MM.1S (cell line): ENCODE data around the gene CCDC188.

Experiments
- DNase-seq: peaks from one replicate; pipeline ENCODE4 v3.0.0-alpha.2; 2015
- H2AFZ ChIP-seq: fragments of 300-600 bp; sonication (generic); 2 replicates; pipeline ENCODE4 v1.6.0; 2016; ENCODE audit warnings: antibody characterized with exemption, low read length
- H3F3A ChIP-seq: fragments of 300-600 bp; sonication (generic); 2 replicates; pipeline ENCODE4 v1.6.1; 2016; ENCODE audit warnings: mild to moderate bottlenecking, antibody characterized with exemption, low read length, moderate library complexity, mixed read lengths; ENCODE audit not compliant: insufficient read depth
- H3K27ac ChIP-seq: fragments of 300-600 bp; sonication (generic); 2 replicates; pipeline ENCODE4 v1.5.1; 2016; ENCODE audit warnings: mild to moderate bottlenecking, low read length
- H3K27me3 ChIP-seq: fragments of 300-600 bp; sonication (generic); replicated peaks from 2 replicates; pipeline ENCODE4 v1.6.0; 2016; ENCODE audit warnings: low read length; ENCODE audit not compliant: insufficient read depth
- H3K36me3 ChIP-seq: fragments of 300-600 bp; sonication (generic); replicated peaks from 2 replicates; pipeline ENCODE4 v1.6.1; 2016; ENCODE audit warnings: mild to moderate bottlenecking, low read length, mixed read lengths; ENCODE audit not compliant: insufficient read depth
- H3K4me1 ChIP-seq: fragments of 300-600 bp; sonication (generic); 2 replicates; pipeline ENCODE4 v1.6.1; 2016; ENCODE audit warnings: low read length, mixed read lengths
- H3K4me2 ChIP-seq: fragments of 300-600 bp; sonication (generic); 2 replicates; pipeline ENCODE4 v1.6.0; 2016; ENCODE audit warnings: low read depth, low read length
- H3K4me3 ChIP-seq: fragments of 300-600 bp; sonication (generic); 2 replicates; pipeline ENCODE4 v1.5.1; 2016; ENCODE audit warnings: low read length, mixed read lengths
- H3K79me2 ChIP-seq: fragments of 300-600 bp; sonication (generic); 2 replicates; pipeline ENCODE4 v1.6.1; 2016; ENCODE audit warnings: mixed run types, low read length, mixed read lengths
- H3K9ac ChIP-seq: fragments of 300-600 bp; sonication (generic); 2 replicates; pipeline ENCODE4 v1.6.1; 2016; ENCODE audit warnings: low read length, mixed read lengths
- H3K9me2 ChIP-seq: fragments of 300-600 bp; sonication (generic); replicated peaks from 2 replicates; pipeline ENCODE4 v1.6.1; 2016; ENCODE audit warnings: mild to moderate bottlenecking, low read length, mixed read lengths; ENCODE audit not compliant: insufficient read depth
- H3K9me3 ChIP-seq: fragments of 300-600 bp; sonication (generic); replicated peaks from 2 replicates; pipeline ENCODE4 v1.6.1; 2016; ENCODE audit warnings: mild to moderate bottlenecking, low read length, mixed read lengths; ENCODE audit not compliant: insufficient read depth
- H4K20me1 ChIP-seq: fragments of 300-600 bp; sonication (generic); 2 replicates; pipeline ENCODE4 v1.6.1; 2016; ENCODE audit warnings: mild to moderate bottlenecking, low read length, moderate library complexity, mixed read lengths; ENCODE audit not compliant: insufficient read depth
- CTCF ChIP-seq: fragments of 300-600 bp; sonication (generic); IDR thresholded peaks from 2 replicates; pipeline ENCODE4 v1.5.1; 2016; ENCODE audit warnings: antibody characterized with exemption, low read length, mixed read lengths
- EZH2 ChIP-seq: fragments of 300-600 bp; sonication (generic); optimal IDR thresholded peaks from 2 replicates; pipeline ENCODE3; 2017; ENCODE audit warnings: low read depth, mild to moderate bottlenecking, antibody characterized with exemption, low read length, mixed read lengths
- EZH2phosphoT487 ChIP-seq: fragments of 300-600 bp; sonication (generic); IDR thresholded peaks from 2 replicates; pipeline ENCODE4 v1.6.1; 2018; ENCODE audit warnings: antibody characterized with exemption, low read length

CCDC188 gene

GRCh38 chr22:20099099-20099711 is 51.6 kb downstream of the CCDC188 start:
- TF ChIP-seq CTCF, result no peak
- no peak for TF ChIP-seq EZH2
- no peak for TF ChIP-seq EZH2phosphoT487
- Histone ChIP-seq H3K4me2 (no peak overlapping the region), H4K20me1 (no peaks in the 10 kb centered on the region), H3F3A (no peaks in the 10 kb centered on the region), H3K27me3 (no peaks in the 10 kb centered on the region), H3K27ac (no peak overlapping the region), H3K79me2 (peaks cover 56% of the 10 kb centered on the region), H3K4me1 (no peaks in the 10 kb centered on the region), H3K9me3 (no peaks in the 10 kb centered on the region), H3K9me2 (no peaks in the 10 kb centered on the region), H3K36me3 (peaks cover 10% of the 10 kb centered on the region), H3K9ac (no peak overlapping the region), H2AFZ (no peak overlapping the region), H3K4me3 (no peak overlapping the region)
- no peak for DNase-seq
